Stimulated activated CD8-positive, alpha-beta memory T cell treated with anti-CD3 and anti-CD28 coated beads, Interleukin-7, amount 100 ng/mL, for 1 hour (primary cell): Measurements from ENCODE around the gene CLCNKA.
"Not testable (repeated sequence)": the region's sequence is repeated elsewhere in the genome, so short reads cannot be mapped to it uniquely, and the experiment has no call there.

Experiments used
- DNase-seq, 2 donors: peaks; one replicate each; pipeline ENCODE4 v3.0.0-alpha.2; 2020; ENCODE audit warnings: low read depth in 2 of 2

Gene CLCNKA

GRCh38 chr1:16017461-16018303 is 4.2 kb upstream of the CLCNKA start, which contains the start of gene HSPB7:
TSS of gene HSPB7 (minus strand) at chr1:16018043. CDS start at chr1:16017963, 80 bp downstream.
- no peak for DNase-seq

DNA sequence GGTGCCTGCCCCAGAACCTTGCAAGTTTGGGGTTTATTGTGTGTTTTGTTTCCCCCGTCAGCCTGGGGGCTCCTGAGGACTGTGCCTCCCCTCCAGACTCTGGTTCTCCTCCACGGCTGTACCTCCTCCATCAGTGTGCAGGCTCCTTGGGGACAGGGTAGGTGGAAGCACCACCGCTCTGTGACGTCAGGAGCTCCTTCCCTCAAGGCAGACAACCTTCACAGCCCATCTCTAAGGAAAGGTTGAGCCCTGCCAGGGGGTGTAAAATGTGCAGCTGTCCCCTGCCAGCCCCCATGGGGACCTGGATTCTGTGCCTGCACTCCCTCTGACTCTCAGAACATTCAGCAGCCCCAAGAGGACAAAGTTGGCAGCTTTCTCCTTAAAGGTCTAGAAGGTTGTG is 3.5 kb upstream of the CLCNKA start:
- DNase-seq = no peak

DNA sequence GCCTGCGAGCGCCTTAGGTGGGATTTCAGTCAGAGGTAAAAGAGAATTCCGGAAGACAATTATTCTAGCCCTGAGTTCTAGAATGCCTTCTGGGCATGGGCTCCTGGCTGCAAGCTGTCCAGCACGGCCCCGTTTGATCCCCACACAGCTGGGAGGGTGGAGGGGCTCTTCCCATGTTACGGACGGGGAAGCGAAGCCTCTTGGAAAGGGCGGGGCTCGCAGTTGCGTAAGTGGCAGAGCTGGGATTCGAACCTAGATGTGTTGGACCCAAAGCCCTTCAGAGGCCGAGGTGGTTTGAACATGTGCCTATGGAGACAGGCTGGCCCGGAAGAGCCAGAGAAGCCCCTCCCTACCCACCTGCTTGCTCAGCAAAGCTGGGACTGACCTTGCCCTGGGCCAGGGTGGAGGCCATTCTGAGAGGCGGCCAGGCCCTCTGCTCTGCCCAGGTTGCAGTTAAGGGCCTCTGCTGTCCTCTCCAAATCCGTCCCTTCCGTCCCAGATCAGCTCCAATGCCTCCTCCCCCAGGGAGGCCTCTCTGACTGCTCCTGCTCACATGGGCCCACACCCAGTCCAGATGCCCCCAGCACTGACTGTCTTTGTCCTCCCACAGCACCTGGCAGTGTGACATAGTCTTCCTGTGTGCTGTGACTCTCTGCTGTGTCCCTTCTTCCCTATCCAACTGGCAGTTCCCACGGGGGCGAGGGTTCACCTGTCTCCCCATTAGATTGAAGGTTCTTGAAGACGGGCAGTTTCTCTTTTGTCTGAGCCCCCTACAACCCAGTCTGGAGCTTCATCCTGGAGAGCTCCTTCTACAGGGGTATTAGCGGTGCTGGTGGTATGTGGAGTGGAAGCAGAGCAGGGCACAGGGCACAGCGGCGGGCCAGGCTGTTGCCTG is 2.8 kb upstream of the CLCNKA start:
- no peak for DNase-seq

GRCh38 chr1:16019644-16020277 is 2.1 kb upstream of the CLCNKA start:
- DNase-seq = no peak

GRCh38 chr1:16020325-16020724 is 1.5 kb upstream of the CLCNKA start:
- no peak for DNase-seq

GRCh38 chr1:16020878-16021277 is 958 bp upstream of the CLCNKA start:
- DNase-seq = not testable (repeated sequence)

DNA sequence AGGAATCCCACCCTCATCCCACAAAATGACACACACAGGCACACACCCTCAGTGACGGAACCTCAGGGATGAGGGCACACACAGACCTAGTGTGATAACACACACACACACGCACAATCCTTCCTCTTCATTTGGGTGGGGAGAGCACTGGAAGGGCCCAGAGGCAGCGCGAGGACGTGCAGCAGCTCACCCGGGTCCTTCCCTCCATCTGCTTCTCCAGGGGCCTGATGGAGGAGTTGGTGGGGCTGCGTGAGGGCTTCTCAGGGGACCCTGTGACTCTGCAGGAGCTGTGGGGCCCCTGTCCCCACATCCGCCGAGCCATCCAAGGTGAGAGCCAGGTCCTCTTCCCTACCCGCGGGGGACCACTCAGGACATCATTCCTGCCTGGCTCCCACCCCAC is 557 bp downstream of the CLCNKA start:
- no peak for DNase-seq

GRCh38 chr1:16023050-16023653 is 1.3 kb downstream of the CLCNKA start:
- no peak for DNase-seq

- not testable (repeated sequence) for DNase-seq
These were observed 4.5 kb downstream of the CLCNKA start for GRCh38 chr1:16026302-16026701.

- peak in 1 of 2 donors; percentile 9 for DNase-seq
These were observed 5.1 kb downstream of the CLCNKA start for GRCh38 chr1:16026723-16027484.

- DNase-seq = no peak
These were observed 6.6 kb downstream of the CLCNKA start for GRCh38 chr1:16028237-16029002.

DNA sequence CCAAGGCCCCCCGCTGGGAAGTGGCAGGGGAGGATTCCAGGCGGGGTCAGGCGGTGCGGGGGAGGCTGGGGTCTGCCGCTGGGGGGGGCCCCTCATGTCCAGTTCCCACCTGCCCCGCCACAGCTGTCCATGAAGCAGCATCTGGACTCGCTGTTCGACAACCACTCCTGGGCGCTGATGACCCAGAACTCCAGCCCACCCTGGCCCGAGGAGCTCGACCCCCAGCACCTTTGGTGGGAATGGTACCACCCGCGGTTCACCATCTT is 7.1 kb downstream of the CLCNKA start:
- DNase-seq = not testable (repeated sequence)

GRCh38 chr1:16029288-16029687 is 7.5 kb downstream of the CLCNKA start:
- no peak for DNase-seq

GRCh38 chr1:16031551-16031950 is 9.7 kb downstream of the CLCNKA start:
- no peak for DNase-seq

GRCh38 chr1:16032388-16033102 is 10.7 kb downstream of the CLCNKA start:
- DNase-seq = no peak

DNA sequence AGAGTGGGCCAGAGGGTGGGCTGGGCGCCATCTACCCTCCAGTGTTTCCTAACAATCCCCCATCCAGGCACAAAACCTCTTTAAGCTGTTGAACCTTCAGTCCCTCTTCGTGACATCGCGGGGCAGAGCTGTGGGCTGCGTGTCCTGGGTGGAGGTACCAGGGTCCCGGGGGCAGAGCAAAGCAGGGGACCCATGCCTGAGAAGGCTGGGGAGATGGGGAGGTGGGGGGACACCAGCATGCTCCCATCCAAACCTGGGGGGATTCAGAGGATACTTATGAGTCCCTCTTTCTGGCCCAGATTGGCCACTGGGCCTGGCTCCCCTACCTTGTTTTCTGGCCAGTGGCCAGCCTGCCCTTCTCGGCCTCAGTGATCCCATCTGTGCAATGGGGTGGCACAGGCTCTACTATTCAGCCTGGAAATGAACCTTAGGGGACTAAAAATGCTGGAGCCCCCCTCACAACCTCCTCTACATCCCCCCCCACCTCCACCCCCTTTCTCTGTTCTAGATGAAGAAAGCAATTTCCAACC is 11.3 kb downstream of the CLCNKA start:
- DNase-seq = not testable (repeated sequence)

- not testable (repeated sequence) for DNase-seq
These were observed 14.6 kb downstream of the CLCNKA start for GRCh38 chr1:16036461-16036860.

DNA sequence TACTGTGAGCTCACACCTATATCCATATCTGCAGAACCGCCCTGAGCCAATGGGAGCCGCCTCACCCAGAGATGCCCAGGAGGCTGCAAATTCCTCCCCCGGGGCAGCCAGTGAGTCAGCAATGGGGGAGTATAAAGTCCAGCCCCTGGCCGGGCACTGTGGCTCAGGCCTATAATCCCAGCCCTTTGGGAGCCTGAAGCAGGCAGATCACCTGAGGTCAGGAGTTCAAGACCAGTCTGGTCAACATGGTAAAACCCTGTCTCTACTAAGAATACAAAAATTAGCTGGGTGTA is 16.7 kb downstream of the CLCNKA start:
- no peak for DNase-seq

GRCh38 chr1:16039871-16040270 is 18.0 kb downstream of the CLCNKA start:
- DNase-seq = not testable (repeated sequence)

DNA sequence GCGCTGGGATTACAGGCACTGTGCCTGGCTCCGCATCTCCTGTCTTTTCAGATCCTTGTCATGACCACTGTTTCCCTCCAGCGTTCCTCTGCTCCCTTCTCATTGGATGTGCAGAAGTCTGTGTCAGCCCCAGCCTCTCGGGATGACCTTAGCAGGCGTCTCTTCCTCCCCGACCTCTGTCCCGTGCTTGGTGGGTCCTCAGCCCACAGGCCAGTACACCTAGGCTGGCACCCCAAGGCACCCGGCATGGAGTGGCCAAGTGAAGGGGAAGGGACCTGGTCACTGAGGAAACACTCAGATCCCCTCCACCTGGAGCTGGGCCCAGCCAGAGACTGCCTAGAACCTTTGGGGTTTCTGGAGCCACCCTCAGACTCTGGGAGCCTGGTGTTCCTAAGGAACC is 19.4 kb downstream of the CLCNKA start:
- DNase-seq = no peak
